ENCODE results near the gene ZNF814.
"Not testable (repeated sequence)": the region's sequence is repeated elsewhere in the genome, so short reads cannot be mapped to it uniquely, and the experiment has no call there.

Gene ZNF814

DNA sequence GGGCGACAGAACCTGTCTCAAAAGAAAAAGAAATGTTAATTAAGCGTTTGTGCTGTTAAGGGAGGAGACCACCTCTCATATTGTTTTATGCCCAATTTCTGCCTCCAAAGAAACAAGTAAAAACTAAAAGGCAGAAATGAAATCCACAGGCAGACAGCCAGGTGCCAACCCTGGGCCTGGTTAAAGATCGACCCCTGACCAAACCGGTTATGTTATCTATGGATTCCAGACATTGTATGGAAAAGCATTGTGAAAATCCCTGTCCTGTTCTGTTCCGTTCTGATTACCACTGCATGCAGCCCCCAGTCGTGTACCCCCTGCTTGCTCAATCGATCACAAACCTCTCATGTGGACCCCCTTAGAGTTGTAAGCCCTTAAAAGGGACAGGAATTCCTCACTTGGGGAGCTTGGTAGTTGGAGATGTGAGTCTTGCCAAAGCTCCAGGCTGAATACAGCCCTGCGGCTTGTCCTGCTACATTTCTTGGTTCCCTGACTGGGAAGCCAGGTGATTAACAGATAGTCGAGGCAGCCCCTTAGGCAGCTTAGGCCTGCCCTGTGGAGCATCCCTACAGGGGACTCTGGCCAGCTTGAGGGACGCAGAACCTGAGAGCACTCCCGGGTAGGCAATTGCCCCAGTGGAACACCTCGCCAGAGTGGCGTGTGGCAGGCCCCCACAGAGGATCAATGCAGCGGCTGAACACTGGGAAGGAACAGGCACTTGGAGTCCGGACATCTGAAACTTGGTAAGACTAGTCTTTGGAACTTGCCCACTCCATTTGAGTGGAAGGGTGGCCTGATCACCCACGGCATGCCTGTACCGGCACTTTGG lies 73.4 kb downstream of the ZNF814 start:
- DNase-seq, result no peak

DNA sequence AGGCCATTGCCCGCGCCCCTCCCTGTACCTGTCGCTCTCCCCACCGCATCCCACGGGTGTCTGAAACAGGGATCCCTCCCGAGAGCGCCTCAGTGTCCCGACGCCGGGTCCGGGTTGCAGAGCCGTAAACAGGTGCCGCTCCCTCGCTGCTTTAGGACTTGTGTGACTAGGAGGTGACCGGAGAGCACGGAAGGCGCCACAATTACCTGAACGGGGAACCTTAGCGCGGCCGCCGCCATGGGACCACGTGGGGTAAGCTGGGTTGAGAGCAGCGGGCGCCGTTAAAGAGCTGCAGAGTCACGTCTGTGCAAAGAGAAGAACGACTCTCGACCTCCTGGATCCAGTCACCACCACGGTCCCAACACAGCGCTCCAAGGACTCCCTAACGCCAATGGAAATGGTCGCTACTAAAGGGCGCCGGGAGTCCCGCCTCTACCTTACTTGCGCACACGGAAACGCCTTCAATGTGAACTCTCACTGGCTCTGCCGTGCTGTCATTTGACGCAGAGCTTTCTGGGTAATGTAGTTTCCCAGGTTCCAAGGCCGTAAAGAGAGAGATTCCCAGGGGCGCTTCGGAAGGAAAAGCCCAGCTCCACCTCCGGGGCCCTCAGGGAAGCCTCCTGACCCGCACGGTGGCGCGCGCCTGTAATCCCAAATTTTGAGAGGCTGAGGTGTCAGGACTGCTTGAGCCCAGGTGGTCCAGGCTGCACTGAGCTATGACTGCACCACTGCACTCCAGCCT lies 74.2 kb downstream of the ZNF814 start, which contains the start of gene ZNF552:
Gene ZNF552 (minus strand): TSS at position 409 of the 742 bp plus-strand sequence. CDS start 170 bp downstream, at position 239.
- DNase-seq, result peak; percentile 88 to 92

DNA sequence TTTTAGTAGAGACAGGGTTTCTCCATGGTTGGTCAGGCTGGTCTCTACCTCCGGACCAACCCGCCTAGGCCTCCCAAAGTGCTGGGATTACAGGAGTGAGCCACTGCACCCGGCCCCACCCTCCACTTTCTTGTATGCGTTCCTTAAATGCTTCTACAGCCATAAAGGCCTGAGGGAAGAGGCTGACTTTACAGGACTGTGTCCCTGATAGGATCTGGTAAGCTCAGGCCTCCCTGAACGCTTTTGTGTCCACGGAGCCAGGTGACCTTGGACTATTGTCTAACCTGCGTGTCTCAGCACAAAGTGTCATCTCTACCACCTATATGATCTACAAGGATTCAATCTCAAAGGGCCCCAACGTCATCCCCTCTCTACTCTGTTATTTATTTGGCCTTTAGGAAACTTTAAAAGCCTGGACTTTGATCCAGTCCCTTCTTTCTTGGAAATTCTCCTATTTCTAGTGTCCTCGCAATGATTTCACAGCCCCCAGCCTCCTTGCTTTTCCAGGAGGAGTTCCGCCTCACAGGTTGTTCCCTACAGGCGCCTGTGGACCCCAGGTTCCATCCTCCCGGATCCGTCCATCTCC lies 74.8 kb downstream of the ZNF814 start:
- DNase-seq, result no peak

DNA sequence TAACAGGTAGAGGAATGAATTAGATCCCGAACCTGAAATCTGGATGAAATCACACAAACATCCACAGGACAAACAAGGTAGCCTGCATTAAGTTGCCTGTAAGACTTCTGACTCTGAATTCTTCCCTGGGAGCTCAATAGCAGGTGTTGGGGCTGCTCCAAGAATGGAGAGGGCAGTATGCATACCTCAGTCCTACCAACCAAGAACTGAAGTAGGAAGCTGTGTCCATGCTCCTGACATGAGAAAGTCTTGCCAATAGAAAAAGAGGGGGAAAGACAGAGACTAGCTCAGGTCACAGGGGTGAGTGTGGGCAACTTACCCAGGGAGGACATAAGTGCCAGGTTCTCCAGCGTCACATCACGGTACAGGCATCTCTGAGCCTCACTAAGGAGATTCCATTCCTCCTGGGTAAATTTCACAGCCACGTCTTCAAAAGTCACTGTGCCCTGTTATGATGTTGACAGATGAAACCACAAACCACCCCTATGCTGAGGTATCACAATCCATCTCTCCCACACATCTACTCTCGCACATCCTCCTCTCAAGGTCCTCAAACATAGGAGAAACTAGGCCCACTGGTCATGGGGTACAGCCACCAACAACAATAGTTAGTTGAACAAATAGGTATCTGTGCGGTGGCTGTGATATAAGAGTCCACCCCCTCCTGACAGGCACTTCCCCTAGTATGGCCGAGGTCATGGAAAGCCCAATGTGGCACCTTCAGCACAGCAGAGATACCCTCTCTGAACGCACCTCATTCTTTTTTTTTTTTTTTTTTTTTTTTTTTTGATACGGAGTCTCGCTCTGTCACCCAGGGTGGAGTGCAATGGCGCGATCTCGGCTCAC lies 75.6 kb downstream of the ZNF814 start:
- not testable (repeated sequence) for DNase-seq

DNA sequence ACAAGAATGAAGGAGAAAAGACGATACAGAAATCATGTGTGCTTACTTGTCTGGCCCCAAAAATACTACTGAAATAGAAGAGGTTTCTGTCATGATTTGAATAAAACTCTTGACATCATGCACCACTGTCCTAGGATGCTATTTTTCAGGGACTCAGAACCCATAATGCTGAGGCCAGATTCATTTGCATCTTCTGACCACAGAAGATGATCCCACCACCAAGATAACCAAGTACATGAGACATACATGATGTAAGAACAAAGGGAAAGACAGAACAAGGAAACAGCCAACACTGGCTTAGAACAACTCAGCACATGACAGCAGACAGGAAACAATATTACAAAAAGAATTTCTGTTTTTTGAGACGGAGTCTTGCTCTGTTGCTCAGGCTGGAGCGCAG lies 76.6 kb downstream of the ZNF814 start:
- DNase-seq, result peak; percentile 36 to 49

DNA sequence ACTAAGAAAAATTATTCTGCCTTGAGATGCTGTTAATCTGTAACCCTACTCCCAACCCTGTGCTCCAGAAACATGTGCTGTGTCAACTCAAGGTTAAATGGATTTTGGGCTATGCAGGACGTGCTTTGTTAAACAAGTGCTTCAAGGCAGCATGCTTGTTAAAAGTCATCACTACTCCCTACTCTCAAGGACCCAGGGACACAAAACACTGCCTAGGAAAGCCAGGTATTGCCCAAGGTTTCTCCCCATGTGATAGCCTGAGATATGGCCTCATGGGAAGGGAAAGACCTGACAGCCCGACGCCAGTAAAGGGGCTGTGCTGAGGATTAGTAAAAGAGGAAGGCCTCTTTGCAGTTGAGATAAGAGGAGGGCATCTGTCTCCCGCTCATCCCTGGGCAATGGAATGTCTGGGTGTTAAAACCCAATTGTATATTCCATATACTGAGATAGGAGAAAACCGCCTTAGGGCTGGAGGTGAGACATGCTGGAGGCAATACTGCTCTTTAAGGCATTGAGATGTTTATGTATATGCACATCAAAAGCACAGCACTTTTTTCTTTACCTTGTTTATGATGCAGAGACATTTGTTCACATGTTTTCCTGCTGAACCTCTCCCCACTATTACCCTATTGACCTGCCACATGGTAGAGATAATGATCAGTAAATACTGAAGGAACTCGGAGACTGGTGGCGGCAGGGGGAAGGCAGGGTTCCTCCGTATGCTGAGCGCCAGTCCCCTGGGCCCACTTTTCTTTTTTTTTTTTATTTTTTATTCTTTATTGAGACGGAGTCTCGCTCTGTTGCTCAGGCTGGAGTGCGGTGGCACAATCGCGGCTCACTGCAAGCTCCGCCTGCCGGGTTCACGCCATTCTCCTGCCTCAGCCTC lies 78.2 kb downstream of the ZNF814 start:
- not testable (repeated sequence) for DNase-seq

DNA sequence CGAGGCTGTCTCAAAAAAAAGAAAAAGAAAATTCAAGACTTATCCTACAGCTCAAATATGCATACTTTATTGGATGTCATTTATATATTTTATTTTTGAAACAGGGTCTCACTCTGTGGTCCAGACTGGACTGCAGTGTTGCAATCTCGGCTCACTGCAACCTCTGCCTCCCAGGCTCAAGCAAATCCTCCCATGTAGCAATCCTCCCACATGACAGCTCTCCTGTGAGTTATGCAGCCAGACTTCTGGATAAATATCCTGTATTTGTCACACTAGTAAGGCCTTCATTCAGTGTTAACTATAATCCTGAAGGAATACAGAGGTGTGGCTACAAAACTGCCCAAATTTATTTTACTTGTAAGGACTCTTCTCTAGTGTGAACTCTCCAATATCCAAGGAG lies 81.3 kb downstream of the ZNF814 start:
- DNase-seq, result peak in 1 of 2 donors; percentile 21

DNA sequence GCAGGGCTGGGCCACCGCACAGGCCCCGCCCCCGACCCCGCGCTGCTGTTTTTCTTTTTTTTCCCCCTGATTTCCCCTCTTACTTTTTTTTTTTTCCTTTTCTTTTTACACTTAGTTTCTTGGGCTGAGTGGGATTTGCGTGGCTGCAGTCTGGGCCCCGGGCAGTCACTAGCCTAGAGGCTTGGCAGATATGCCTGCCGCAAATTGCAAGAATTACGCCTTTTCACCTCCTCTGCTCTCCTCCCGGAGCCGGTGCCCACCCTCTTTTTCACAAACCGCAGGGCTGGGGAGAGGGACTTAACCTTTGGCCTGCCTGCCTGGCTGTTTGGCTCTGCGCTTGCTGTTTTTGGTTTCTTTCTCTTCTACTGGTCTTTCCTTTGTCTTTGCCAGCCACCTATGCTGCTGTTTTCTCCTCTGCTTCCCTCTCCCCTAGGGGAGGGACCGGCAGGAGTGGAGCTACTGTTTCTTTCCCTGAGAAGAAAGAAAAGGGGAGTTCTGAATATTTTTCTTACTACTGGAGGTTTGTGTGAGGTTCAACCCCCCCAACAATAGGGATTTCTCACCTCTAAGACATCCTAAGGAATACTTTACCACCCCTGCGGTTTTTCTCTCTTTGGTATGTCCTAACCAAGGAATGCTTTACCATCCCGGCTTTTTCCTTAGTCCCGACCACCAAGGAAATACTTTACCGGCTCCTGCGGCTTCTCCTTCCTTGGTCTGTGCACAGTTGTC lies 85.1 kb downstream of the ZNF814 start:
- DNase-seq, result peak in 1 of 2 donors; percentile 16

DNA sequence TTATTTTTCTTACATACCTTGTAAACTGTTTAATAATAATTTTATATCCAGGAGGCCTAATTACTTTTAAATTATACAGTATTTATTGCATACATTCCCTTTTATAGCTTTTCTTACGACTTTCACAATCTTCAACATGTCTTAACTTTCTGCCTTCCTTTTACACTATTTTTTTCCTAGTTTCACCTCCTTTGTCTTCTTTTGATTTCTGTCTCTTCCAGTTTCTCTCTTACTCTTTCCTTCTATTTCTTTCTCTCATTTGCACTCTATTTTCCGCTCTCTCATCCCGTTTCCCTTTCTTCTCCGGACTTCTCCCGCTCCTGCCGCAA lies 85.6 kb downstream of the ZNF814 start:
- no peak for DNase-seq

DNA sequence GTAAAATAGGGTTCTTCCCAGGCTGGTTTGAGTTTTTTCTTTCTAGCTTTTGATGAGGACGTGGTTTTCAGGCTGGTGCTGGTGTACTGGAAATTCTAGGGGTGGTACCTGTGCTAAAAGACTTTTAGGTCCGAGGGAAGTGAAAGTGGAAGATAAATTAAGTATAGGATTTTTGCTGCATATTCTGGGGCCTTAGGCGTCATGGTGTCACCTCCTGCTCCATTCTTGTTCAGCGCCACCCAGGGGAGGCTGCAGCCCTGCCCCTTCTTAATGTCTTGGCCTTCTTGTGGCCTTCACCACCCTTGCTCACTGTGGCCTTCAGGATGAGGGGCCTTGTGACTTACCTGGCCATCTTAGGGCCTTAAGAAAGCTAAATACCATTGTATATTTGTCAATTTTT lies 86.6 kb downstream of the ZNF814 start:
- no peak for DNase-seq

DNA sequence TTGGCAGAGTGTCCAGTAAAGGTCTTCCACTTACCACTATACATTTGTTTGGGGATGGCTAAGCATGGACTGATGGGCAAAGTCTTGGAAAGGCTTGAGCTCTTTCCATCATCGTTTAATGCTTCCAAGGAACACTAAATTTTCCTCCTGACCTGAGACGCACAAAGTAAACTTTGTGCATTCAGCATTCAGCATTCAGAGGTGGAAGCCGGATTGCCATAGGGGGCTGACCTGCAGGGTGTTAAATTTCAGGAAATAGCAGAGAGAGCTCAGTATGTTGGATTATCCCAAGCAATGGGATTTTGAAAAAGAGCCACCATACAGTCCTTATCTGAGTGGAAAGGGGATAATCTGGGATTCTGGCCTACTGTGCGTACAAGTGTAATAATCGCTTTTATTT lies 88.1 kb downstream of the ZNF814 start:
- no peak for DNase-seq

All from inflammatory macrophage treated with lipopolysaccharide for 1 hour (primary cell).